Esophagus muscularis mucosa (tissue), 4 donors: ENCODE results near the gene MMUT. TPM values are rescaled to one million over a fixed set of nuclear protein-coding genes. Genes with fewer than 3 reads are reported as not detected.
A peak's percentile ranks its signal among the peaks of the same experiment; 100 is the strongest.

Source experiments
- DNase-seq: peaks from one replicate; pipeline ENCODE4 v3.0.0-alpha.2; 2017; ENCODE audit errors: extremely low spot score
- H3K27ac ChIP-seq, 4 donors: fragments of 200-600 bp; sonication (generic); replicated peaks in 1 of 4; 1 replicate in 3 of 4; 2 replicates in 1 of 4; pipeline ENCODE4 v1.5.1; 2016 to 2019; ENCODE audit warnings: mild to moderate bottlenecking in 1 of 4
- H3K27me3 ChIP-seq, 4 donors: fragments of 200-600 bp; sonication (generic); one replicate each; pipeline versions ENCODE4 v1.5.1 to v1.6.0; 2016 to 2019
- H3K36me3 ChIP-seq, 4 donors: fragments of 200-600 bp; sonication (generic); one replicate each; pipeline ENCODE4 v1.5.1; 2016 to 2019
- H3K4me1 ChIP-seq, 4 donors: fragments of 200-600 bp; sonication (generic); one replicate each; pipeline ENCODE4 v1.5.1; 2016 to 2019
- H3K4me3 ChIP-seq, 4 donors: fragments of 200-600 bp; sonication (generic); 1 replicate in 2 of 4; 2 replicates in 2 of 4; pipeline ENCODE4 v1.5.1; 2016 to 2019; ENCODE audit warnings: mild to moderate bottlenecking in 4 of 4, moderate library complexity in 1 of 4
- H3K9me3 ChIP-seq, 4 donors: fragments of 200-600 bp; sonication (generic); 1 replicate in 3 of 4; 2 replicates in 1 of 4; pipeline ENCODE4 v1.5.1; 2016 to 2019
- EP300 ChIP-seq: sonication (generic); formaldehyde crosslinking; IDR thresholded peaks from one replicate; pipeline ENCODE4 v1.6.1; 2017; ENCODE audit warnings: antibody characterized with exemption
- POLR2A ChIP-seq: fragments of 450-650 bp; IDR thresholded peaks from one replicate; pipeline ENCODE4 v1.6.1; 2017; ENCODE audit warnings: antibody characterized with exemption, moderate library complexity, mild to moderate bottlenecking, low read depth
- POLR2AphosphoS5 ChIP-seq, 2 donors: sonication (generic); formaldehyde crosslinking; IDR thresholded peaks; one replicate each; pipeline ENCODE4 v1.6.1; 2017; ENCODE audit warnings: antibody characterized with exemption in 2 of 2
- WGBS: methylation state at CpG from one replicate; pipeline ENCODE4 v1.1.5; 2018; 5-methylcytosine and 5-hydroxymethylcytosine counted together
- intact Hi-C: fragments of 100-400 bp; cut with DNase I; formaldehyde crosslinking; loops from one replicate; pipeline ENCODE4 v1.15.1; 2023
- total RNA-seq, 4 donors: library from RNA; depleted of rRNA; stranded (reverse); fragments of >200 nt; gene quantifications; one replicate each; pipeline versions ENCODE4 v1.1.0 to v1.2.1, GENCODE V29; 2016
- TF ChIP-seq, protein P1 (sequence below), 3 experiments: fragments of 200-600 bp in 2 of 3; fragments of 450-650 bp in 1 of 3; sonication (generic) in 2 of 3; IDR thresholded peaks; one replicate each; pipeline ENCODE4 v1.5.1; 2017 to 2019; ENCODE audit warnings: antibody characterized with exemption in 3 of 3, mild to moderate bottlenecking in 2 of 3, moderate library complexity in 1 of 3

The MMUT gene
- 10 to 100 TPM; 18.3 to 23.7 (median 21.5) TPM for total RNA-seq

DNA sequence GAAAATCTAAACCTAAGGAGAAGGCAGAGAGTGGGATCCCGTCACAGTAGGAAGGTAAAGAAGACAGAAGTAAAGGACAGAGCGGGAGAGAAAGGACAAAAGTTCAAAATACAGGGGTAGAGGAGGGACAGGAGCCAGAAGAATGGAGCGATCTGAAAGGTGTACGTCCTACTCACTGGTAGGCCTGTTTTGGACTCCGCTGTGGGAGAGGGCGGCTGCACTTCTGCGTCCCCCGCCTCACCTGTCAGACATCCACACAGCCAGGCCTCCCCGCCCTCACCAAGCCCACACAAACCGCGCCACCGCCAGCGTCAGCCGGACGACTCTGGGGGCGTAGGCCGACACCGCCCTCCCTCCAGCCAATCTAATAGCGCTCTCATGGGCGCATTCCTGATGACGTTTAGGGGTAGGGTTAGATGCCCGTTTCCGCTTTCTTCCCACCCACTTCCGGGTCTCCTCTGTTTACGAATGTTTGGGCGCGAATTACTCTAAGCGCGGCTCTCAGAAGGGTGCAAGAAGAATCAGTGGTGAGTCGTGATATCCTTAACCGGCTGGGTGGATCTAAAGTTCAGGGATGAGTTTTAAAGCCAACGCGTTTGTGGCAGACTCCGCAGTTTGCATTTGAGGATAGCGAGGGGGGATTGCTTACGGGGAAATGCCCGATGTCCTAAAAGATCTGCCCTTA lies at the start of gene MMUT, which contains the start of gene CENPQ:
Gene MMUT (minus strand): TSS at position 327 of the 685 bp plus-strand sequence. CDS start 3,787 bp downstream, outside the sequence.
Gene CENPQ (plus strand): TSS at position 444 of the 685 bp plus-strand sequence. CDS start 6,807 bp downstream, outside the sequence.
- Histone ChIP-seq H3K36me3 (peaks cover 0 to 14% (median 4%) of the 10 kb centered on the region in 4 donors), H3K9me3 (no peaks in the 10 kb centered on the region), H3K27me3 (peaks cover 0 to 4% (median 0%) of the 10 kb centered on the region in 4 donors), H3K4me3 (peak within 1 kb of the TSS; percentile 72 to 89 (median 79)), H3K4me1 (peaks cover 19 to 45% (median 41%) of the 10 kb centered on the region in 4 donors), H3K27ac (peak within 1 kb of the TSS; percentile 84 to 93 (median 88))
- DNase-seq = peak; percentile 98
- WGBS = under 1% methylated on average over 31 of the region's 37 CpGs
- intact Hi-C loops = no loop called here
- TF ChIP-seq POLR2AphosphoS5 (IDR thresholded peaks at IDR 0.05) (peak; percentile 96 to 98), POLR2A (no peak), EP300 (peak; percentile 63)
- TF ChIP-seq, protein P1, sequence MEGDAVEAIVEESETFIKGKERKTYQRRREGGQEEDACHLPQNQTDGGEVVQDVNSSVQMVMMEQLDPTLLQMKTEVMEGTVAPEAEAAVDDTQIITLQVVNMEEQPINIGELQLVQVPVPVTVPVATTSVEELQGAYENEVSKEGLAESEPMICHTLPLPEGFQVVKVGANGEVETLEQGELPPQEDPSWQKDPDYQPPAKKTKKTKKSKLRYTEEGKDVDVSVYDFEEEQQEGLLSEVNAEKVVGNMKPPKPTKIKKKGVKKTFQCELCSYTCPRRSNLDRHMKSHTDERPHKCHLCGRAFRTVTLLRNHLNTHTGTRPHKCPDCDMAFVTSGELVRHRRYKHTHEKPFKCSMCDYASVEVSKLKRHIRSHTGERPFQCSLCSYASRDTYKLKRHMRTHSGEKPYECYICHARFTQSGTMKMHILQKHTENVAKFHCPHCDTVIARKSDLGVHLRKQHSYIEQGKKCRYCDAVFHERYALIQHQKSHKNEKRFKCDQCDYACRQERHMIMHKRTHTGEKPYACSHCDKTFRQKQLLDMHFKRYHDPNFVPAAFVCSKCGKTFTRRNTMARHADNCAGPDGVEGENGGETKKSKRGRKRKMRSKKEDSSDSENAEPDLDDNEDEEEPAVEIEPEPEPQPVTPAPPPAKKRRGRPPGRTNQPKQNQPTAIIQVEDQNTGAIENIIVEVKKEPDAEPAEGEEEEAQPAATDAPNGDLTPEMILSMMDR (IDR thresholded peaks at IDR 0.05) = peak in 1 of 3 experiments; percentile 22

DNA sequence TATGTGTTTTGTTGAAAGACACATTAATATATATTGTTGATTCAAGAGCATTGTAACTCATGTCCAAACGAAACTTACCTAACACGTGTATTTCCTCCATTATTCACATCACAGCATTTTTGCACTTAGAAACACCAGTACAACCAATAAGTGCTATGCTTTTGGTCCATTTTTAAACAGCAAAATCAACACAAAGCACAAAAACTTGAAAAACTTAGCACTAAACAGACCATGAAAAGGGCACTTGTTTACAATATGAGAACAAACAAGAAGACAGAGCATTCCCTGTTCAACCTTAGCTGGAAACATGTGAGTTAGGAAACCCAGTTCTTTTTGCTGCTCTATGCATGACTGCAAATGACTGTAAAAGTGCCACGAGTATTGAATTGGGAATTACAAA lies 46.3 kb upstream of the MMUT start:
- H3K27me3 ChIP-seq = no peaks in the 10 kb centered on the region
- H3K4me1 ChIP-seq = no peaks in the 10 kb centered on the region
- intact Hi-C loops = no loop called here
- H3K9me3 ChIP-seq = no peaks in the 10 kb centered on the region
- no peak for DNase-seq
- TF ChIP-seq, protein P1 (IDR thresholded peaks at IDR 0.05) = no peak
- TF ChIP-seq EP300 (no peak), POLR2A (no peak)
- no peak overlapping the region for H3K27ac ChIP-seq
- WGBS = 79% methylated on average over 3 of the region's 3 CpGs
- H3K36me3 ChIP-seq = no peaks in the 10 kb centered on the region
- H3K4me3 ChIP-seq = no peak overlapping the region

DNA sequence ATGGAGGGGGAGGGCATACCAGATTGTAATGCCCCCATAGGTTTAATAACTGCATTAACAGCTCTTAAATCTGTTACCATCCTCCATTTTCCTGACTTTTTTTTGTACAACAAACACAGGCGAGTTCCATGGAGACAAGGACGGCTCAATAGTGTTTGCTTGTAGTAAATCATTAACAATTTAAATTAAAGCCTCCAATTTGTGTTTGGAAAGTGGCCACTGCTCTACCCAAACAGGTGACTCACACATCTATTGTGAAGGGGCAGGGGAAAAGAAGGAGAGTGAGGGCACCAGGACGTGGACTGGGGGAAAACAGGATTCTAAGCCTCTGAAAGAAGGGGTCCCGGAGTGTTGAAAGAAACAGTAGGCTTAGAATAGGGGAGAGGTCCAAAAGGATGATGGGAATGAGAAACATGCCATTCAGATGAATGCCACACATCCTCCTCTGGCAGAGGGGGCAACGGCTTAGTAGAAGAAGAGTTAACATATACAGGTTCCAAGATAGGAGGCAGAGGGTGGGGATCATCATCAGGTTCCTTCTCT lies 43.6 kb upstream of the MMUT start:
- H3K4me3 ChIP-seq = no peak overlapping the region
- DNase-seq = no peak

DNA sequence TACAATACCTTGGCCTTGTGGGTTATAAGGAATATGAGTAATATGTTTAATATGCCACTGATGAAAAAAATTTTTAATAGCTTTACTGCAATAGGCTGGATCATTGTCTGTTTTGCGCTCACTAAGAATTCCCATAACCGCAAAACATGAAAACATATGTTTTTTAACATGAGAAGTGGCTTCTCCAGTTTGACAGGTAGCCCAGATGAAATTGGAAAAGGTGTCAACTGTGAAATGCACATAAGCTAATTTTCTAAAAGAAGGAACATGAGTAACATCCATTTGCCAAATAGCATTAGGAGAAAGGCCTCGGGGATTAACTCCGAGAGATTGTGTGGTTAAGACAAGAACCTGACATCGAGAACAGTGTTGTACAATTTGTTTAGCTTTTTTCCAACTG lies 41.6 kb upstream of the MMUT start:
- intact Hi-C loops = no loop called here
- no peak overlapping the region for H3K27ac ChIP-seq
- no peaks in the 10 kb centered on the region for H3K27me3 ChIP-seq
- H3K9me3 ChIP-seq = no peaks in the 10 kb centered on the region
- no peaks in the 10 kb centered on the region for H3K4me1 ChIP-seq
- no peaks in the 10 kb centered on the region for H3K36me3 ChIP-seq
- no peak for DNase-seq
- TF ChIP-seq POLR2A (no peak), EP300 (no peak), POLR2AphosphoS5 (IDR thresholded peaks at IDR 0.05) (no peak)
- TF ChIP-seq, protein P1 (IDR thresholded peaks at IDR 0.05) = no peak
- 91% methylated on average over 5 of the region's 5 CpGs for WGBS
- no peak overlapping the region for H3K4me3 ChIP-seq

More for the DNA sequence above, 43.6 kb upstream of the MMUT start:
- H3K9me3 ChIP-seq = no peaks in the 10 kb centered on the region
- WGBS = 88% methylated on average over 5 of the region's 5 CpGs
- H3K27me3 ChIP-seq = no peaks in the 10 kb centered on the region
- no peak overlapping the region for H3K27ac ChIP-seq
- TF ChIP-seq EP300 = no peak
- no peaks in the 10 kb centered on the region for H3K36me3 ChIP-seq
- intact Hi-C loops = no loop called here
- no peaks in the 10 kb centered on the region for H3K4me1 ChIP-seq

DNA sequence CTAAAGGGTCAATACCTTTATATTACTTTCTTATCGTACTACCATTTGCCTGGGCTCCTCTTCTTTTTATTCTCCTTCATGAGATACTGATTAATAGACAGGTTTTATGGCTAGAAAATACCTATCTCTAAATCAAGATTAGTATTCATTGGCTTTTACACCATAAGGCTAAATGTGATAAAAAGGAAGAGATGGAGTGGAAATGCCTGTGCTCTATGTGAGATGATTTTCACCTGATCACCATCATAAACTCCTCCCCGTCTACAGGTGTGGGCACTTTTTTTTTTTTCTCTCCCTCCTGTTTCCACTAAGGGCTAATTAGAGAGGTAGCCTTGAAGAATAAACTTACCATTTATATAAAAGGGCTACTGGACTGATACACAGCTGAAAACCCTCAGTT lies 36.6 kb upstream of the MMUT start, which contains the start of gene GLYATL3:
Gene GLYATL3 (plus strand): TSS at position 301 of the 400 bp plus-strand sequence. CDS start 12,068 bp downstream, outside the sequence.
- H3K36me3 ChIP-seq = peaks cover 0 to 4% (median 0%) of the 10 kb centered on the region in 4 donors
- H3K27ac ChIP-seq = no peak within 1 kb of the TSS
- TF ChIP-seq EP300 = no peak
- TF ChIP-seq POLR2A = no peak
- TF ChIP-seq POLR2AphosphoS5 (IDR thresholded peaks at IDR 0.05) = no peak
- TF ChIP-seq, protein P1 (IDR thresholded peaks at IDR 0.05) = no peak
- H3K4me3 ChIP-seq = no peak within 1 kb of the TSS
- no peaks in the 10 kb centered on the region for H3K4me1 ChIP-seq
- no peaks in the 10 kb centered on the region for H3K9me3 ChIP-seq
- 82% methylated on average over 2 of the region's 2 CpGs for WGBS
- intact Hi-C loops = no loop called here
- no peak for DNase-seq
- H3K27me3 ChIP-seq = no peaks in the 10 kb centered on the region
